IMR-90 (cell line): ENCODE measurements around the gene HIVEP3. TPM values are rescaled to one million over a fixed set of nuclear protein-coding genes. Genes with fewer than 3 reads are reported as not detected.
A peak's percentile ranks its signal among the peaks of the same experiment; 100 is the strongest.

Experiments used
- ATAC-seq: fragments of 200-7000 bp; cut with Tn5 transposase; 2 replicates; pipeline ENCODE4 v1.9.1; 2020; ENCODE audit warnings: low read depth, mild to moderate bottlenecking, moderate library complexity
- BruUV-seq: library from RNA; stranded (reverse); fragments of 400-500 nt; replicated peaks from 2 replicates; lab custom pipeline; 2021; lab: Mats Ljungman, UMichigan
- CTCF ChIA-PET: fragments of 300-600 bp; formaldehyde crosslinking; extraction: SDS; loops from one replicate; lab custom pipeline; 2021; ENCODE audit warnings: antibody characterized with exemption; lab: Yijun Ruan, JAX
- POLR2A ChIA-PET: fragments of 300-600 bp; sonication (Branson Sonifier 250); formaldehyde crosslinking; loops from one replicate; lab custom pipeline; 2022; ENCODE audit warnings: antibody characterized with exemption; ENCODE audit not compliant: unreplicated experiment; lab: Charles Lee
- DNase-seq: peaks from one replicate; pipeline ENCODE4 v3.0.0; 2013
- H2AFZ ChIP-seq: replicated peaks from 2 replicates; pipeline ENCODE3; 2013; ENCODE audit warnings: low read length, mild to moderate bottlenecking; ENCODE audit not compliant: poor library complexity
- H2AK5ac ChIP-seq: 2 replicates; pipeline ENCODE4 v1.6.1; 2013; ENCODE audit warnings: low read depth, low read length, inconsistent platforms
- H2AK9ac ChIP-seq: replicated peaks from 2 replicates; pipeline ENCODE3; 2013; ENCODE audit warnings: mild to moderate bottlenecking, low read depth, low read length, moderate library complexity; ENCODE audit not compliant: poor library complexity
- H2BK120ac ChIP-seq: 2 replicates; pipeline ENCODE4 v1.6.1; 2013; ENCODE audit warnings: low read depth, low read length, inconsistent platforms
- H2BK15ac ChIP-seq: 3 replicates; pipeline ENCODE4 v1.6.1; 2013; ENCODE audit warnings: low read depth, low read length, inconsistent platforms
- H2BK20ac ChIP-seq: 2 replicates; pipeline ENCODE4 v1.6.1; 2013; ENCODE audit warnings: low read depth, mild to moderate bottlenecking, inconsistent platforms, low read length, moderate library complexity
- H2BK5ac ChIP-seq: 2 replicates; pipeline ENCODE4 v1.6.1; 2013; ENCODE audit warnings: mild to moderate bottlenecking, low read depth, low read length, inconsistent platforms; ENCODE audit not compliant: poor library complexity, severe bottlenecking
- H3K14ac ChIP-seq: replicated peaks from 2 replicates; pipeline ENCODE4 v1.6.1; 2013; ENCODE audit warnings: low read depth, low read length, inconsistent platforms
- H3K18ac ChIP-seq: 2 replicates; pipeline ENCODE4 v1.6.1; 2013; ENCODE audit warnings: low read depth, low read length, control low read depth
- H3K23ac ChIP-seq: 2 replicates; pipeline ENCODE4 v1.6.1; 2013; ENCODE audit warnings: low read depth, low read length, inconsistent platforms
- H3K27ac ChIP-seq: 2 replicates; pipeline ENCODE4 v1.5.1; 2013; ENCODE audit warnings: mild to moderate bottlenecking, control low read depth, low read length; ENCODE audit not compliant: insufficient read depth
- H3K27me3 ChIP-seq: 2 replicates; pipeline ENCODE4 v1.6.1; 2013; ENCODE audit warnings: low read length; ENCODE audit not compliant: control insufficient read depth, insufficient read depth
- H3K36me3 ChIP-seq: 2 replicates; pipeline ENCODE4 v1.6.1; 2013; ENCODE audit warnings: low read length, mixed read lengths; ENCODE audit not compliant: control insufficient read depth, insufficient read depth
- H3K4ac ChIP-seq: 2 replicates; pipeline ENCODE4 v1.6.1; 2013; ENCODE audit warnings: low read depth, low read length, inconsistent platforms
- H3K4me1 ChIP-seq: 2 replicates; pipeline ENCODE4 v1.6.1; 2013; ENCODE audit warnings: low read length, mixed read lengths; ENCODE audit not compliant: control insufficient read depth, insufficient read depth
- H3K4me2 ChIP-seq: 2 replicates; pipeline ENCODE4 v1.6.1; 2013; ENCODE audit warnings: low read depth, mild to moderate bottlenecking, control low read depth, low read length, moderate library complexity
- H3K4me3 ChIP-seq: 2 replicates; pipeline ENCODE4 v1.5.1; 2013; ENCODE audit warnings: low read depth, mild to moderate bottlenecking, control low read depth, low read length, moderate library complexity; ENCODE audit not compliant: insufficient read depth
- H3K56ac ChIP-seq: 2 replicates; pipeline ENCODE4 v1.6.1; 2013; ENCODE audit warnings: low read length, inconsistent platforms; ENCODE audit not compliant: insufficient read depth; ENCODE audit errors: extremely low read depth
- H3K79me1 ChIP-seq, 2 experiments: 2 replicates each; pipeline ENCODE4 v1.6.1; 2013; ENCODE audit warnings: low read length in 2 of 2, inconsistent platforms in 1 of 2, low read depth in 1 of 2
- H3K9ac ChIP-seq: 2 replicates; pipeline ENCODE4 v1.6.1; 2013; ENCODE audit warnings: low read depth, low read length, control low read depth
- H3K9me1 ChIP-seq: 2 replicates; pipeline ENCODE4 v1.6.1; 2013; ENCODE audit warnings: low read length, inconsistent platforms; ENCODE audit not compliant: insufficient read depth
- H3K9me3 ChIP-seq: 2 replicates; pipeline ENCODE4 v1.6.1; 2013; ENCODE audit warnings: low read length; ENCODE audit not compliant: control insufficient read depth, insufficient read depth
- H4K20me1 ChIP-seq: 2 replicates; pipeline ENCODE4 v1.6.1; 2013; ENCODE audit warnings: low read length, inconsistent platforms; ENCODE audit not compliant: insufficient read depth
- H4K5ac ChIP-seq: 2 replicates; pipeline ENCODE4 v1.6.1; 2013; ENCODE audit warnings: mild to moderate bottlenecking, low read depth, low read length, control low read depth
- H4K8ac ChIP-seq, 2 experiments: 2 replicates each; pipeline ENCODE4 v1.6.1; 2013; ENCODE audit warnings: low read depth in 2 of 2, low read length in 2 of 2, control low read depth in 1 of 2, inconsistent platforms in 1 of 2
- H4K91ac ChIP-seq: 2 replicates; pipeline ENCODE4 v1.6.1; 2013; ENCODE audit warnings: low read depth, low read length, inconsistent platforms; ENCODE audit not compliant: insufficient read depth
- BHLHE40 ChIP-seq: fragments of 150-350 bp; IDR thresholded peaks from 2 replicates; pipeline ENCODE4 v1.6.1; 2016; ENCODE audit warnings: mild to moderate bottlenecking, low read depth, low read length
- CEBPB ChIP-seq: IDR thresholded peaks from 2 replicates; pipeline ENCODE4 v1.6.1; 2012; ENCODE audit warnings: low read depth, low read length, improper control_type of control experiment
- CHD1 ChIP-seq: IDR thresholded peaks from 2 replicates; pipeline ENCODE4 v1.6.1; 2012; ENCODE audit warnings: low read depth, low read length, improper control_type of control experiment
- CTCF ChIP-seq: conservative IDR thresholded peaks from 2 replicates; pipeline ENCODE4 v1.5.1; 2012; ENCODE audit warnings: mild to moderate bottlenecking, low read depth, low read length, improper control_type of control experiment
- ELK1 ChIP-seq: fragments of 150-350 bp; IDR thresholded peaks from 2 replicates; pipeline ENCODE4 v1.6.1; 2016; ENCODE audit warnings: low read depth, mild to moderate bottlenecking, low read length, moderate library complexity, borderline replicate concordance
- FOS ChIP-seq: fragments of 150-350 bp; IDR thresholded peaks from 2 replicates; pipeline ENCODE4 v1.6.1; 2016; ENCODE audit warnings: low read depth, low read length
- MAFK ChIP-seq: IDR thresholded peaks from 2 replicates; pipeline ENCODE4 v1.6.1; 2012; ENCODE audit warnings: low read depth, low read length, improper control_type of control experiment
- MAZ ChIP-seq: IDR thresholded peaks from 2 replicates; pipeline ENCODE4 v1.6.1; 2012; ENCODE audit warnings: low read depth, mild to moderate bottlenecking, low read length, improper control_type of control experiment, moderate library complexity, borderline replicate concordance
- MXI1 ChIP-seq: IDR thresholded peaks from 2 replicates; pipeline ENCODE4 v1.6.1; 2012; ENCODE audit warnings: low read depth, mild to moderate bottlenecking, low read length, moderate library complexity, borderline replicate concordance
- NFE2L2 ChIP-seq: fragments of 150-350 bp; IDR thresholded peaks from 2 replicates; pipeline ENCODE4 v1.6.1; 2016; ENCODE audit warnings: low read depth, mild to moderate bottlenecking, low read length
- POLR2A ChIP-seq: IDR thresholded peaks from 2 replicates; pipeline ENCODE4 v1.6.1; 2012; ENCODE audit warnings: mild to moderate bottlenecking, low read depth, low read length
- RAD21 ChIP-seq: IDR thresholded peaks from 2 replicates; pipeline ENCODE4 v1.6.1; 2012; ENCODE audit warnings: low read length, improper control_type of control experiment
- RCOR1 ChIP-seq: IDR thresholded peaks from 2 replicates; pipeline ENCODE4 v1.6.1; 2012; ENCODE audit warnings: mild to moderate bottlenecking, low read length, improper control_type of control experiment; ENCODE audit not compliant: insufficient replicate concordance
- RFX5 ChIP-seq: IDR thresholded peaks from 2 replicates; pipeline ENCODE4 v1.8.0; 2012; ENCODE audit warnings: low read depth, mild to moderate bottlenecking, low read length, moderate library complexity
- SMC3 ChIP-seq: fragments of 150-350 bp; IDR thresholded peaks from 2 replicates; pipeline ENCODE4 v1.6.1; 2016; ENCODE audit warnings: low read depth, mild to moderate bottlenecking, antibody characterized with exemption, low read length, moderate library complexity
- USF2 ChIP-seq: fragments of 150-350 bp; IDR thresholded peaks from 2 replicates; pipeline ENCODE4 v1.6.1; 2017; ENCODE audit warnings: mild to moderate bottlenecking, antibody characterized with exemption, low read length, low read depth
- WGBS, 2 experiments: methylation state at CpG; one replicate each; pipeline versions ENCODE4 v1.1.5 to v1.1.7; 2013; ENCODE audit warnings: missing lambda C conversion rate in 2 of 2; ENCODE audit not compliant: insufficient read length in 1 of 2; ENCODE audit errors: extremely low coverage in 2 of 2; 5-methylcytosine and 5-hydroxymethylcytosine counted together
- dilution Hi-C: fragments of 300-500 bp; cut with HindIII; formaldehyde crosslinking; loops from one replicate; pipeline ENCODE4 v1.14.3; 2018; ENCODE audit warnings: low sequenced_read_pairs; ENCODE audit not compliant: unreplicated experiment
- in situ Hi-C: fragments of 300-500 bp; cut with MboI; formaldehyde crosslinking; loops from 3 replicates; pipeline ENCODE4 v1.14.3; 2019; ENCODE audit warnings: low sequenced_read_pairs, inconsistent platforms, mixed read lengths
- intact Hi-C: fragments of 100-400 bp; cut with micrococcal nuclease; formaldehyde crosslinking; loops from 2 replicates; pipeline ENCODE4 v1.10.0; 2022
- polyA plus RNA-seq, 3 experiments: library from polyadenylated mRNA; depleted of rRNA; stranded (reverse); fragments of >200 nt; gene quantifications; 2 replicates each; pipeline ENCODE4 v1.2.3, GENCODE V29; 2012; ENCODE audit warnings: low replicate concordance in 1 of 3
- total RNA-seq: library from RNA; depleted of rRNA; stranded (reverse); fragments of >200 nt; gene quantifications from 2 replicates; pipeline ENCODE4 v1.2.3, GENCODE V29; 2012

HIVEP3 gene
- total and polyA plus RNA-seq, 2 of the 4 experiments (the other 2 are of a cell fraction): 1.4 to 4.0 TPM

GRCh38 chr1:41574842-41575241, 343.9 kb downstream of the HIVEP3 start:
- dilution Hi-C loops (no loop called here), in situ Hi-C loops (loop anchor here (5.0 to 10.0 kb wide), 2 partner anchors 222 to 570 kb away; no protein-coding TSS in a partner anchor), intact Hi-C loops (loop anchor here (1.0 to 5.0 kb wide), 7 partner anchors 97 to 762 kb away; partner anchors contain the start of genes FOXJ3 and HIVEP3)
- Histone ChIP-seq H2AK9ac (no peak overlapping the region), H2BK20ac (no peak overlapping the region; the same call in 1 of the 2 replicates), H3K4me3 (no peak overlapping the region), H3K79me1 (no peaks in the 10 kb centered on the region), H3K4me2 (no peak overlapping the region), H3K4ac (no peak overlapping the region), H2AFZ (no peak overlapping the region), H3K14ac (no peak overlapping the region), H3K9me3 (no peaks in the 10 kb centered on the region), H4K8ac (no peak overlapping the region), H2BK5ac (no peak overlapping the region), H4K91ac (peak overlapping the region; percentile 1; the same call in 1 of the 2 replicates), H3K18ac (no peak overlapping the region), H2AK5ac (peak overlapping the region; percentile 59; the same call in 1 of the 2 replicates), H4K5ac (no peak overlapping the region), H3K27ac (no peak overlapping the region), H2BK15ac (no peak overlapping the region), H3K23ac (no peak overlapping the region), H2BK120ac (no peak overlapping the region; the same call in 1 of the 2 replicates), H3K4me1 (no peaks in the 10 kb centered on the region), H3K9ac (no peak overlapping the region), H4K20me1 (no peaks in the 10 kb centered on the region), H3K27me3 (no peaks in the 10 kb centered on the region), H3K36me3 (no peaks in the 10 kb centered on the region; the same call in 1 of the 2 replicates), H3K56ac (no peak overlapping the region), H3K9me1 (no peaks in the 10 kb centered on the region)
- ChIA-PET POLR2A (no interaction called here), CTCF (interaction anchor here (1.0 kb wide), 1 partner anchor 603 kb away, joined by 3 read pairs; no protein-coding TSS in a partner anchor)
- ATAC-seq (no peak), DNase-seq (no peak)
- no peak for TF ChIP-seq RCOR1
- no peak for TF ChIP-seq SMC3
- no peak for TF ChIP-seq USF2
- TF ChIP-seq CEBPB: no peak
- no peak for TF ChIP-seq NFE2L2
- TF ChIP-seq RFX5: no peak
- no peak for TF ChIP-seq RAD21
- no peak for TF ChIP-seq FOS
- TF ChIP-seq MAZ: no peak
- no peak for TF ChIP-seq CHD1
- TF ChIP-seq BHLHE40: no peak
- TF ChIP-seq POLR2A: no peak
- no peak for TF ChIP-seq MXI1
- no peak for TF ChIP-seq CTCF
- TF ChIP-seq ELK1: no peak
- no peak for TF ChIP-seq MAFK
- BruUV-seq: no TSS peak
- 86% methylated on average over 1 of the region's 5 CpGs; no CpG with 5 or more reads in 1 of the 2 experiments for WGBS, 2 experiments
